K562 treated with DMSO at 1 percent for 24 hours (cell line): ENCODE data around the gene VWC2. TPM values are rescaled to one million over a fixed set of nuclear protein-coding genes. Genes with fewer than 3 reads are reported as not detected.

Source experiments
- total RNA-seq: library from RNA; unstranded; fragments of 300-600 nt; gene quantifications from 2 replicates; pipeline ENCODE4 v1.2.3, GENCODE V29; 2022; ENCODE audit warnings: low read depth; ENCODE audit not compliant: insufficient read depth

VWC2 gene
- total RNA-seq: not detected in 2 replicates

GRCh38 chr7:49773218-49773935, at the start of gene VWC2:
Gene VWC2 (plus strand): TSS chr7:49773638. CDS start chr7:49775436, 1,798 bp downstream.

